ENCODE measurements around the gene MAJIN.

DNA sequence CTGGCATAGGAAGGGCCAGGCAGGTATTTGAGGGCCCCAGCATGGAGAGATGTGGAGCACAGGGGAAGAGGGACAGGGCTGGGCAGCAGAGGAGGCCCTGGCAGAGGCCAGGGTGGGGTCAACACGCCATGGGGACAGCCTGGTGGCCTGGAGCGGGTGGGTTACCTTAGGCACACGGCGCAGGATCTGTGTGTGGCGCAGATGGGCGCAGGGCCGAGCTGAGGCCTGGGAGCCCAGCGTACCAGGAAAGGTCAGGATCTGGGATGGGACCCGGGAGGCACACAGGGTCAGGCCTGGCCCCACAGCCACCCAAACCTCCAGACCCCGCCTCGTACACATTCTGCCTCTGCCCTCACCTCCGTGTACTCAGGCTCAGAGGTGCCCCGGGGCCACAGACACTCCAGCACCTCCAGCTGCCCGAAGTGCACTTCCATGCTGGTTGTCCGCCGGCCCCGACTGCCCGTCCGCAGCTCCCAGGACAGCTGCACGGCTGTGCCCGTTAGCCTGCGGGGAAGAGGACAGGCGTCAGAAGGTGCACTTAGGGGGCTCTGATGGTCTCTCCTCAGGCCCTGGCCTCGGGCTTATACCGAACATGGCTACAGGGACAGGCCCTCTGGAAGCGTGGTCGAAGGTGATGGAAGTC, 61.3 kb downstream of the MAJIN start:
- no peak for TF ChIP-seq FOXP2 (optimal IDR thresholded peaks at IDR 0.05; ENCODE audit: control extremely low read depth, extremely low read length, insufficient read depth)
- no peak for TF ChIP-seq EZH2 (IDR thresholded peaks at IDR 0.05)
- TF ChIP-seq POLR2AphosphoS5 (IDR thresholded peaks at IDR 0.05; ENCODE audit: borderline replicate concordance, low read depth, low read length), result no peak
